Vagina (tissue), 2 donors: Measurements from ENCODE around the gene SSMEM1. TPM values are rescaled to one million over a fixed set of nuclear protein-coding genes. Genes with fewer than 3 reads are reported as not detected.
"Not testable (repeated sequence)": the region's sequence is repeated elsewhere in the genome, so short reads cannot be mapped to it uniquely, and the experiment has no call there.

Source experiments
- DNase-seq, 2 donors: peaks; one replicate each; pipeline ENCODE4 v3.0.0-alpha.2; 2017; ENCODE audit errors: extremely low spot score in 2 of 2
- H3K27ac ChIP-seq: fragments of 200-600 bp; sonication (generic); one replicate; pipeline ENCODE4 v1.5.1; 2019
- H3K27me3 ChIP-seq: fragments of 200-600 bp; sonication (generic); one replicate; pipeline ENCODE4 v1.5.1; 2019
- H3K36me3 ChIP-seq, 2 donors: fragments of 200-600 bp; sonication (generic); one replicate each; pipeline ENCODE4 v1.5.1; 2017 to 2019
- H3K4me1 ChIP-seq: fragments of 200-600 bp; sonication (generic); one replicate; pipeline ENCODE4 v1.5.1; 2019
- H3K4me3 ChIP-seq, 2 donors: fragments of 200-600 bp; sonication (generic); 1 replicate in 1 of 2; 2 replicates in 1 of 2; pipeline ENCODE4 v1.5.1; 2016 to 2019
- H3K9me3 ChIP-seq: fragments of 200-600 bp; sonication (generic); one replicate; pipeline ENCODE4 v1.5.1; 2019
- POLR2A ChIP-seq, 2 donors: fragments of 450-650 bp; IDR thresholded peaks; one replicate each; pipeline ENCODE4 v1.6.1; 2017; ENCODE audit warnings: antibody characterized with exemption in 2 of 2, mild to moderate bottlenecking in 2 of 2, moderate library complexity in 2 of 2
- POLR2AphosphoS5 ChIP-seq, 2 donors: sonication (generic); formaldehyde crosslinking; IDR thresholded peaks; one replicate each; pipeline ENCODE4 v1.9.0; 2017; ENCODE audit warnings: antibody characterized with exemption in 2 of 2, mild to moderate bottlenecking in 2 of 2, low read depth in 1 of 2; ENCODE audit not compliant: insufficient read depth in 1 of 2
- intact Hi-C: fragments of 100-400 bp; cut with DNase I; formaldehyde crosslinking; loops from one replicate; pipeline ENCODE4 v1.15.1; 2023
- total RNA-seq: library from RNA; depleted of rRNA; stranded (reverse); fragments of >200 nt; gene quantifications from one replicate; pipeline ENCODE4 v1.2.3, GENCODE V29; 2016
- TF ChIP-seq, protein P1 (sequence below), 3 experiments: fragments of 450-650 bp in 2 of 3; fragments of 200-600 bp in 1 of 3; sonication (generic) in 1 of 3; IDR thresholded peaks; one replicate each; pipeline ENCODE4 v1.5.1; 2017 to 2019; ENCODE audit warnings: antibody characterized with exemption in 3 of 3, mild to moderate bottlenecking in 2 of 3, moderate library complexity in 2 of 3

SSMEM1 gene
- total RNA-seq, 1 donor from 2014 or later: not detected

DNA sequence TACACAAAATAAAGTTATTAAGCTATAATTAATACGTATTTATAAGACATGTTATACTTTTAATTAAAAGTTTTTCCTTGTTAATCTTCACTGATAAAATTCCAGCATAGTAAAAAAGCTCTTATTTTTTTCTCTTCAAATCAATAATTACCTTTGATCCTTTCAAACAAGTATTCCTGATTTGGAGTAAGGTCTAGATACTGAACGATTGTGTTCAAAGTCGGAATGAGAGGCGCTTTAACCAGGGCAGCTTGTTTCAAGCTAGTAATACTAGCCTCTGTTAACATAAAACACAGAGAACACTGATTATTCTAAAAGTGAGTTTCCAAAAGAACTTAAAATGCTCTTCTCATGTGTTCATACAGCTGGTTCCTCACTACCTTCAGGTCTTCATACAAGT is 29.4 kb upstream of the SSMEM1 start:
- Histone ChIP-seq H3K27me3 (no peaks in the 10 kb centered on the region), H3K27ac (no peak overlapping the region), H3K36me3 (peaks cover 0 to 48% of the 10 kb centered on the region in 2 donors), H3K9me3 (no peaks in the 10 kb centered on the region), H3K4me3 (no peak overlapping the region), H3K4me1 (no peaks in the 10 kb centered on the region)
- intact Hi-C loops: no loop called here
- no peak for TF ChIP-seq POLR2AphosphoS5 (IDR thresholded peaks at IDR 0.05; ENCODE audit: insufficient read depth in 1 of 2, low read depth in 1 of 2)
- TF ChIP-seq, protein P1, sequence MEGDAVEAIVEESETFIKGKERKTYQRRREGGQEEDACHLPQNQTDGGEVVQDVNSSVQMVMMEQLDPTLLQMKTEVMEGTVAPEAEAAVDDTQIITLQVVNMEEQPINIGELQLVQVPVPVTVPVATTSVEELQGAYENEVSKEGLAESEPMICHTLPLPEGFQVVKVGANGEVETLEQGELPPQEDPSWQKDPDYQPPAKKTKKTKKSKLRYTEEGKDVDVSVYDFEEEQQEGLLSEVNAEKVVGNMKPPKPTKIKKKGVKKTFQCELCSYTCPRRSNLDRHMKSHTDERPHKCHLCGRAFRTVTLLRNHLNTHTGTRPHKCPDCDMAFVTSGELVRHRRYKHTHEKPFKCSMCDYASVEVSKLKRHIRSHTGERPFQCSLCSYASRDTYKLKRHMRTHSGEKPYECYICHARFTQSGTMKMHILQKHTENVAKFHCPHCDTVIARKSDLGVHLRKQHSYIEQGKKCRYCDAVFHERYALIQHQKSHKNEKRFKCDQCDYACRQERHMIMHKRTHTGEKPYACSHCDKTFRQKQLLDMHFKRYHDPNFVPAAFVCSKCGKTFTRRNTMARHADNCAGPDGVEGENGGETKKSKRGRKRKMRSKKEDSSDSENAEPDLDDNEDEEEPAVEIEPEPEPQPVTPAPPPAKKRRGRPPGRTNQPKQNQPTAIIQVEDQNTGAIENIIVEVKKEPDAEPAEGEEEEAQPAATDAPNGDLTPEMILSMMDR (IDR thresholded peaks at IDR 0.05): no peak
- no peak for DNase-seq

DNA sequence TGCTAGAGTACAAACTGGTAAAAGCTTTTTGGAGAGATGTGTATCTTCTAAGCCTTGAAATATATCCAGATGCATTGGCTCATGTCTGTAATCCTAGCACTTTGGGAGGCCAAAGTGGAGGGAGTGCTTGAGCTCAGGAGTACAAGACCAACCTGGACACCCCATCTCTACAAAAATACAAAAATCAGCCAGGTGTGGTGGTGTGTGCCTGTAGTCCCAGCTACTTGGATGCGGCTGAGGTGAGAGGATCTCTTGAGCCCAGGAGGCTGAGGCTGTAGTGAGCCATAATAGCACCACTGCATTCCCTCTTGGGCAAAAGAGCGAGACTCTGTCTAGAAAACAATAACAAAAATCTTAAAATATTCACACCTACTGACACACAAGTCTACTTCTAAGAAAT is 28.0 kb upstream of the SSMEM1 start:
- Histone ChIP-seq H3K36me3 (peaks cover 0 to 52% of the 10 kb centered on the region in 2 donors), H3K4me1 (no peaks in the 10 kb centered on the region), H3K4me3 (no peak overlapping the region), H3K27ac (no peak overlapping the region), H3K27me3 (no peaks in the 10 kb centered on the region), H3K9me3 (no peaks in the 10 kb centered on the region)
- no peak for TF ChIP-seq POLR2AphosphoS5 (IDR thresholded peaks at IDR 0.05; ENCODE audit: insufficient read depth in 1 of 2, low read depth in 1 of 2)
- TF ChIP-seq, protein P1 (IDR thresholded peaks at IDR 0.05): no peak
- TF ChIP-seq POLR2A (IDR thresholded peaks at IDR 0.05): no peak
- no peak for DNase-seq
- intact Hi-C loops: no loop called here

DNA sequence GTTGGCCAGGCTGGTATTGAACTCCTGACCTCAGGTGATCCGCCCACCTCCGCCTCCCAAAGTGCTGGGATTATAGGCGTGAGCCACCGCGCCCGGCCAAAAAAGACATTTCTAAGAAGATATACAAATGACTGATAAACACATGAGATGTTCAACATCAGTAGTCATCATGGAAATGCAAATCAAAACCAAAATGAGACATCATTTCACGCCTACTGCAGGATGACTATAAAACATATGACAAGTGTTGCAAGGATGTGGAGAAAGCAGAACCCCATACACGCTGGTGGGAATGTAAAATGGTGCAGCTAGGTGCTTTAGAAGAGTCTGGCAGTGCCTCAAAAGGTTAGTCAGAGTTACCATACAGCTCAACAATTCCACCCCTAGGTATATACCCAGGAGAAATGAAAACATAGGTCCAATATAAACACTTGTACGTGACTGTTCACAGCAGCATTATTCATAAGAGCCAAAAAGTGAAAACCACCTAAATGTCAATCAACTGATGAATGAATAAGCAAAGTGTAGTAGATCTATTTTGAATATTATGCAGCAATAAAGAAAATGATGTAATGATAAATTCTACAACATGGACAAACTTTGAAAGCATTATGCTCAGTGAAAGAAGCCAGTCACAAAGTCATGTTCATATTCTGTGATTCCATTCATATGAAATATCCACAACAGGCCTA is 26.9 kb upstream of the SSMEM1 start:
- Histone ChIP-seq H3K27me3 (no peaks in the 10 kb centered on the region), H3K36me3 (peaks cover 0 to 43% of the 10 kb centered on the region in 2 donors)
- intact Hi-C loops: no loop called here

DNA sequence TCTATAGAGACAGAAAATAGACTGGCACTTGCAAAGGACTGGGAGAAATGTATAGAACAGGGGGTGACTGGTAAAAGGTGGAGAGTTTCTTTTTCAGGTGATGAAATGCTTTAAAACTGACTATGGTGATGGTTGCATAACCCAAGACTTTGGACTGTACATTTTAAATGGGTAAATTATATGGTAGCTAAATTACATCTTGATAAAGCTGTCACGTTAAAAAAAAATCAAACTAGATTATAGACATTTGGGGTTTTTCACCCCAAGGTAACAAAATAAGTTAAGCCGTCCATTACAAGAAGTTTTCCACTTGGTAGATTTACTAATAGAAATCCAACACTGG is 26.4 kb upstream of the SSMEM1 start:
- H3K36me3 ChIP-seq: peaks cover 0 to 43% of the 10 kb centered on the region in 2 donors

More for the DNA sequence above, 26.9 kb upstream of the SSMEM1 start:
- no peaks in the 10 kb centered on the region for H3K9me3 ChIP-seq
- H3K4me3 ChIP-seq: no peak overlapping the region
- no peak for DNase-seq
- no peak overlapping the region for H3K27ac ChIP-seq
- TF ChIP-seq POLR2AphosphoS5 (IDR thresholded peaks at IDR 0.05; ENCODE audit: insufficient read depth in 1 of 2, low read depth in 1 of 2): no peak
- TF ChIP-seq POLR2A (IDR thresholded peaks at IDR 0.05): no peak
- TF ChIP-seq, protein P1 (IDR thresholded peaks at IDR 0.05): no peak
- H3K4me1 ChIP-seq: no peaks in the 10 kb centered on the region

DNA sequence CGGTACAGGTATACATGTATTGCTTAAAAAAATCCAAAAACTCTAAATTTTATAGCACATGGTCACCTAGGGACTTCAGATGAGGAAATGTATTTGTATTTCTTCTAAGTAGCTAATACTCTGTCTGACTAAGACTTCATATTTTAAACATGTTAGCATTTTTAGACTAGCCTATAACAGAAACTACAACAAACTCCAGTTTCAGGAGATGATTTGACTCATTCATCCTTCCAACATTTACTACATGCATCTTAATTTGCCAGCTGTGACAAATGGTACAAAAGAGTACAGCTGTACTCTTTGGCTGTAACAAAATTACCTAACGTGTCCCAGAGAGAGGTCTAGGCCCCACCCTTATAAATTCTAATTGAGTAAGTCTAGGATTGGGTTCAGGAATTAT is 24.7 kb upstream of the SSMEM1 start:
- Histone ChIP-seq H3K27me3 (no peaks in the 10 kb centered on the region), H3K4me3 (no peak overlapping the region), H3K4me1 (no peaks in the 10 kb centered on the region), H3K27ac (no peak overlapping the region), H3K9me3 (no peaks in the 10 kb centered on the region), H3K36me3 (peaks cover 0 to 35% of the 10 kb centered on the region in 2 donors)
- DNase-seq: no peak
- intact Hi-C loops: no loop called here
- TF ChIP-seq POLR2A (IDR thresholded peaks at IDR 0.05) (no peak), POLR2AphosphoS5 (IDR thresholded peaks at IDR 0.05; ENCODE audit: insufficient read depth in 1 of 2, low read depth in 1 of 2) (no peak)
- TF ChIP-seq, protein P1 (IDR thresholded peaks at IDR 0.05): no peak

More for the DNA sequence above, 26.4 kb upstream of the SSMEM1 start:
- no peak for DNase-seq
- intact Hi-C loops: no loop called here
- H3K4me1 ChIP-seq: no peaks in the 10 kb centered on the region
- H3K9me3 ChIP-seq: no peaks in the 10 kb centered on the region
- no peaks in the 10 kb centered on the region for H3K27me3 ChIP-seq
- TF ChIP-seq POLR2AphosphoS5 (IDR thresholded peaks at IDR 0.05; ENCODE audit: insufficient read depth in 1 of 2, low read depth in 1 of 2) (no peak), POLR2A (IDR thresholded peaks at IDR 0.05) (no peak)
- TF ChIP-seq, protein P1 (IDR thresholded peaks at IDR 0.05): no peak
- no peak overlapping the region for H3K27ac ChIP-seq
- no peak overlapping the region for H3K4me3 ChIP-seq

DNA sequence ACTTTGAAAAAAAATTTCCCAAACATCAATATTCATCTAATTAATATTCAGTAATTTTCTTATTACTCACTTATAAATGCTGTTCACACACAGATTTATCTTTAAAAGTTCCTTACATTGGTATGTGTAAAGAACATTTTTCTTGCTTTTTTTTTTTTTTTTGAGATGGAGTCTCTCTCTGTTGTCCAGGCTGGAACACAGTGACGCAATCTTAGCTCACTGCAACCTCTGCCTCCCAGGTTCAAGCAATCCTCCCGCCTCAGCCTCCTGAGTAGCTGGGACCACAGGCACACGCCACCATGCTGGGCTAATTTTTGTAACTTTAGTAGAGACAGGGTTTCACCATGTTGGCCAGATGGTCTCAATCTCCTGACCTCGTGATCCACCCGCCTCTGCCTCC is 23.3 kb upstream of the SSMEM1 start:
- H3K9me3 ChIP-seq, intact Hi-C loops, H3K27ac ChIP-seq, H3K27me3 ChIP-seq, H3K4me3 ChIP-seq, H3K4me1 ChIP-seq, DNase-seq: not testable (repeated sequence)
- peaks cover 0 to 34% of the 10 kb centered on the region in 2 donors for H3K36me3 ChIP-seq
